ENCODE data around the gene RPL13. TPM values are rescaled to one million over a fixed set of nuclear protein-coding genes. Genes with fewer than 3 reads are reported as not detected.

The RPL13 gene
- total and polyA plus RNA-seq, 2 of the 13 experiments (the other 11 are each of a cell fraction or from before 2014, with no cell fraction given), result 2,988 to 4,411 TPM

- TF ChIP-seq BCL3 (CRISPR knock-in tag; IDR thresholded peaks at IDR 0.05) (no peak), SRF (IDR thresholded peaks at IDR 0.05; ENCODE audit: low read depth, low read length) (no peak), AKNA (CRISPR knock-in tag; IDR thresholded peaks at IDR 0.05; ENCODE audit: borderline replicate concordance) (no peak), WIZ (CRISPR knock-in tag; IDR thresholded peaks at IDR 0.05) (no peak; the same call in 1 of the 2 replicates), NR2C2 (CRISPR knock-in tag; IDR thresholded peaks at IDR 0.05; ENCODE audit: borderline replicate concordance) (peak; percentile 62), NONO (IDR thresholded peaks at IDR 0.05) (no peak), NONO (CRISPR knock-in tag; conservative IDR thresholded peaks at IDR 0.05) (peak; percentile 61; the same call in 1 of the 2 replicates), CEBPB (IDR thresholded peaks at IDR 0.05; ENCODE audit: borderline replicate concordance, low read depth, low read length) (no peak), RFX1 (IDR thresholded peaks at IDR 0.05) (no peak), ZNF432 (CRISPR knock-in tag; IDR thresholded peaks at IDR 0.05; ENCODE audit: borderline replicate concordance) (no peak), ETV5 (CRISPR knock-in tag; IDR thresholded peaks at IDR 0.05; ENCODE audit: borderline replicate concordance) (peak; percentile 93), POGZ (CRISPR knock-in tag; IDR thresholded peaks at IDR 0.05) (peak; percentile 31; the same call in 1 of the 2 replicates), ZNF713 (CRISPR knock-in tag; IDR thresholded peaks at IDR 0.05) (0 out of 2 replicates have a peak, but pooled peaks have one; percentile 51), ZNF766 (CRISPR knock-in tag; IDR thresholded peaks at IDR 0.05; ENCODE audit: borderline replicate concordance) (no peak), ZNF710 (CRISPR knock-in tag; IDR thresholded peaks at IDR 0.05; ENCODE audit: borderline replicate concordance) (peak; percentile 71; the same call in 1 of the 2 replicates), FOSL2 (CRISPR knock-in tag; IDR thresholded peaks at IDR 0.05) (no peak), RBM39 (IDR thresholded peaks at IDR 0.05; ENCODE audit: low read depth, low read length, poor library complexity, severe bottlenecking) (peak; percentile 72), KLF15 (CRISPR knock-in tag; IDR thresholded peaks at IDR 0.05; ENCODE audit: borderline replicate concordance) (no peak), ZNF121 (CRISPR knock-in tag; IDR thresholded peaks at IDR 0.05) (peak; percentile 31; the same call in 1 of the 2 replicates), ZNF496 (CRISPR knock-in tag; IDR thresholded peaks at IDR 0.05; ENCODE audit: insufficient replicate concordance) (no peak), SATB2 (CRISPR knock-in tag; IDR thresholded peaks at IDR 0.05) (no peak)
These were observed 15.2 kb upstream of the RPL13 start (continued) for GRCh38 chr16:89545044-89545830.
